Glutamatergic neuron (in vitro differentiated cells): ENCODE results near the gene CNTNAP2. TPM values are rescaled to one million over a fixed set of nuclear protein-coding genes. Genes with fewer than 3 reads are reported as not detected.

Experiments used
- DNase-seq: peaks from one replicate; pipeline ENCODE4 v3.0.0; 2022
- H3K27ac Mint-ChIP-seq: one replicate; pipeline ENCODE4 v1.8.0; 2020; ENCODE audit warnings: mild to moderate bottlenecking, mixed read lengths, inconsistent platforms; ENCODE audit not compliant: unreplicated experiment
- H3K27me3 Mint-ChIP-seq: one replicate; pipeline ENCODE4 v1.8.0; 2020; ENCODE audit warnings: mild to moderate bottlenecking, moderate library complexity, mixed read lengths, inconsistent platforms; ENCODE audit not compliant: unreplicated experiment
- H3K36me3 Mint-ChIP-seq: one replicate; pipeline ENCODE4 v1.8.0; 2020; ENCODE audit warnings: mild to moderate bottlenecking, mixed read lengths, inconsistent platforms; ENCODE audit not compliant: unreplicated experiment
- H3K4me1 Mint-ChIP-seq: one replicate; pipeline ENCODE4 v1.8.0; 2020; ENCODE audit warnings: mild to moderate bottlenecking, low read depth, mixed read lengths, inconsistent platforms; ENCODE audit not compliant: unreplicated experiment
- H3K4me3 Mint-ChIP-seq: one replicate; pipeline ENCODE4 v1.8.0; 2020; ENCODE audit warnings: mild to moderate bottlenecking, mixed read lengths, inconsistent platforms; ENCODE audit not compliant: unreplicated experiment
- H3K9me3 Mint-ChIP-seq: one replicate; pipeline ENCODE4 v1.8.0; 2020; ENCODE audit warnings: mild to moderate bottlenecking, moderate library complexity, mixed read lengths, inconsistent platforms; ENCODE audit not compliant: unreplicated experiment
- total RNA-seq: library from RNA; stranded (reverse); fragmentation: NEBNext Ultra II Directional; extraction: Animal tissue kit (Norgen Biotek cat#: 25700); gene quantifications from one replicate; pipeline ENCODE4 v1.2.1, GENCODE V29; 2021; ENCODE audit not compliant: unreplicated experiment
- TF ChIP-seq, protein P1 (sequence below): fragments of 200-600 bp; sonication (generic); IDR thresholded peaks from one replicate; pipeline ENCODE4 v1.5.0; 2021; ENCODE audit not compliant: partially characterized antibody, unreplicated experiment

The CNTNAP2 gene
- total RNA-seq, 1 donor from 2014 or later: 25.8 TPM

DNA sequence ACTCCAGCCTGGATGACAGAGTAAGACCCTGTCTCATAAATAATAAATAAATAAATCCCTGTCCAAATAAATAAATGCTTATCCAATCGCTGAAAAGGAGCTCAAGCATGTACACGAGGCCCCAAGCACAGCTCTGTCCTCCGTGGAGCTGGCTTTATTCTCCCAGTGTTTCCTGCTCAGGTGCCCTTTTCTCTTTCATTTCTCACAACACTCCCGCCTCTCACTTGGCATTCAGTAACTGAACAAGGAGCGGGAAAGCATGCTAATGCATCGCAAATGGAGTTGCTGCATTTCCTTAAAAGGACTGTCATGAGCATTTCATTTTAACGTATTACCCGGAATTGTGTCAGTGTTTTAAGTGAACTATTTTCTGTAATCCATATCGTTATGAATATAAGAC is 2263.1 kb downstream of the CNTNAP2 start:
- Mint-ChIP-seq H3K4me1 (peaks cover 9% of the 10 kb centered on the region), H3K27ac (no peak overlapping the region), H3K4me3 (no peak overlapping the region), H3K36me3 (no peaks in the 10 kb centered on the region), H3K9me3 (peaks cover 4% of the 10 kb centered on the region), H3K27me3 (peaks cover 4% of the 10 kb centered on the region)
- no peak for DNase-seq
- TF ChIP-seq, protein P1, sequence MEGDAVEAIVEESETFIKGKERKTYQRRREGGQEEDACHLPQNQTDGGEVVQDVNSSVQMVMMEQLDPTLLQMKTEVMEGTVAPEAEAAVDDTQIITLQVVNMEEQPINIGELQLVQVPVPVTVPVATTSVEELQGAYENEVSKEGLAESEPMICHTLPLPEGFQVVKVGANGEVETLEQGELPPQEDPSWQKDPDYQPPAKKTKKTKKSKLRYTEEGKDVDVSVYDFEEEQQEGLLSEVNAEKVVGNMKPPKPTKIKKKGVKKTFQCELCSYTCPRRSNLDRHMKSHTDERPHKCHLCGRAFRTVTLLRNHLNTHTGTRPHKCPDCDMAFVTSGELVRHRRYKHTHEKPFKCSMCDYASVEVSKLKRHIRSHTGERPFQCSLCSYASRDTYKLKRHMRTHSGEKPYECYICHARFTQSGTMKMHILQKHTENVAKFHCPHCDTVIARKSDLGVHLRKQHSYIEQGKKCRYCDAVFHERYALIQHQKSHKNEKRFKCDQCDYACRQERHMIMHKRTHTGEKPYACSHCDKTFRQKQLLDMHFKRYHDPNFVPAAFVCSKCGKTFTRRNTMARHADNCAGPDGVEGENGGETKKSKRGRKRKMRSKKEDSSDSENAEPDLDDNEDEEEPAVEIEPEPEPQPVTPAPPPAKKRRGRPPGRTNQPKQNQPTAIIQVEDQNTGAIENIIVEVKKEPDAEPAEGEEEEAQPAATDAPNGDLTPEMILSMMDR: no peak

DNA sequence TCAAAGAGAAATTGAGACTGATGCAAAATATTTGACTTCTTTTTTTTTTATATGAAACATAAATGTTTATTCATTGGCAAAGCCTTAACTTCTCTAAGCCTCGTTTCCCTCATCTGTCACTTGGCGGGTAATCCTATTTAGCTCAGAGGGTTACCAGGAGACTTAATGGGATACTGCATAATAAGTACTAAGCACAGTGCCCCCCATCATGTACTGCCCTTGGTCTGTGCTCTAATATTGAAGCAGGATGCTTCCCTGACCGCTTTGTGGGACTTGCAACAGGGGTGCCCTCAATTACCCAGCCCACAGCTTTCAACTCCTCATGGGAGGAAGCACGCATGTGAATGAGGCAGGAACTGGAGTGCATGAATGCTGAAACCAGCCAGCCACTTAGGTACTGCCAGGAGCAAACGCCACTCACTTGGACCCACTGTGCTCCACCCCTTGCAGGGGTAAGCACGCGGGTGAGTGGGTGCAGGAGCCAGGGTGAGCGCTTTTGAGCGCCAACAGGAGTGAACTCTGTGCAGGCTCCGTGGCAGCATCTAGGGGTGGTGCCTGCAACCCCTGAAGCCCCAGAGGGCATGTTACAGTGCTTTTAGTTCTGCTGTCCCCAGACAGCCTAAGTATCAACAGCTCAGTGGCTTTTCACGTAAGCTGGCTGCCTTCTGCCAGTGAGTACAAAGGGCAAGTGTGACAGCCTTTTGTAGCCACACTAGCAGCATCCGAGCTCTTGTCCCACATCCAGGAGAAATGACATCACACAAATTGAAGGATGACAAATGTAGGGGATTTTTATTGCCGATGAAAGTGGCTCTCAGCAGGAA is 2264.2 kb downstream of the CNTNAP2 start:
- H3K27ac Mint-ChIP-seq: peak overlapping the region; percentile 80
- TF ChIP-seq, protein P1: no peak
- no peaks in the 10 kb centered on the region for H3K36me3 Mint-ChIP-seq
- peaks cover 9% of the 10 kb centered on the region for H3K4me1 Mint-ChIP-seq
- no peak for DNase-seq
- H3K27me3 Mint-ChIP-seq: peaks cover 4% of the 10 kb centered on the region
- H3K4me3 Mint-ChIP-seq: peak overlapping the region; percentile 28
- H3K9me3 Mint-ChIP-seq: peaks cover 4% of the 10 kb centered on the region

DNA sequence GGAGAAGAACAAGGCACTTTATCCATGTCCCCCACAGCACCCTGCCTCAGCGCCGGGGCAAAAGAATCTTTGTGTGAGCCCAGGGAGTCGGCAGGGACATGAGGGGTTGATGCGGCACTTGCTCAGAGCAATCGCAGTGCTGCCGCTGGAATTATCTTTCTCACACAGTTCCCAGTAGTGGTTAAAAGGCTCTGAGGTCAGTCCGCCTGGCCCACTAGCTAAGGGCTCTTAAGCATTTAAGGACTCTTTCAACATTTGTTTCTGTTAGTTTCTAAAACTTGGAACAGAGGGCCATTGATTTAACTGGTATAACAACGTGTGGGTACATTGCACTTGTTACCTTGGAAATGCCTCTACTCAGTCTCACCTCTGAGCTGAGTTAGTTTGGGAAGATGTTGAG is 2266.0 kb downstream of the CNTNAP2 start:
- peaks cover 4% of the 10 kb centered on the region for H3K9me3 Mint-ChIP-seq
- H3K27ac Mint-ChIP-seq: no peak overlapping the region
- TF ChIP-seq, protein P1: no peak
- H3K27me3 Mint-ChIP-seq: peaks cover 4% of the 10 kb centered on the region
- H3K4me3 Mint-ChIP-seq: no peak overlapping the region
- no peak for DNase-seq
- peaks cover 9% of the 10 kb centered on the region for H3K4me1 Mint-ChIP-seq
- no peaks in the 10 kb centered on the region for H3K36me3 Mint-ChIP-seq

DNA sequence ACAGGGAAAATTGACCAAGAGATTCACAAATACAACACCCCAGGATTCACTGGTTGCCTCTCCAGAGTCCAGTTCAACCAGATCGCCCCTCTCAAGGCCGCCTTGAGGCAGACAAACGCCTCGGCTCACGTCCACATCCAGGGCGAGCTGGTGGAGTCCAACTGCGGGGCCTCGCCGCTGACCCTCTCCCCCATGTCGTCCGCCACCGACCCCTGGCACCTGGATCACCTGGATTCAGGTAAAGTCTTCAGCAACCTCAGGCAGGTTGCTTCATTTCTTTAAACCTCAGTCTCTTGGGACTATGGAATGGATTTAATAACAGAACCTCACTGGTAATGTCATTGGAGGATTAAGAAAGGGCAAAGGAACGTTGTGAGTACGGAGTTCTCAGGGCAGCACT is 2267.1 kb downstream of the CNTNAP2 start:
- no peak overlapping the region for H3K4me3 Mint-ChIP-seq
- peaks cover 4% of the 10 kb centered on the region for H3K9me3 Mint-ChIP-seq
- H3K27ac Mint-ChIP-seq: no peak overlapping the region
- H3K36me3 Mint-ChIP-seq: no peaks in the 10 kb centered on the region
- H3K27me3 Mint-ChIP-seq: peaks cover 4% of the 10 kb centered on the region
- no peak for DNase-seq
- TF ChIP-seq, protein P1: no peak
- H3K4me1 Mint-ChIP-seq: peaks cover 9% of the 10 kb centered on the region

DNA sequence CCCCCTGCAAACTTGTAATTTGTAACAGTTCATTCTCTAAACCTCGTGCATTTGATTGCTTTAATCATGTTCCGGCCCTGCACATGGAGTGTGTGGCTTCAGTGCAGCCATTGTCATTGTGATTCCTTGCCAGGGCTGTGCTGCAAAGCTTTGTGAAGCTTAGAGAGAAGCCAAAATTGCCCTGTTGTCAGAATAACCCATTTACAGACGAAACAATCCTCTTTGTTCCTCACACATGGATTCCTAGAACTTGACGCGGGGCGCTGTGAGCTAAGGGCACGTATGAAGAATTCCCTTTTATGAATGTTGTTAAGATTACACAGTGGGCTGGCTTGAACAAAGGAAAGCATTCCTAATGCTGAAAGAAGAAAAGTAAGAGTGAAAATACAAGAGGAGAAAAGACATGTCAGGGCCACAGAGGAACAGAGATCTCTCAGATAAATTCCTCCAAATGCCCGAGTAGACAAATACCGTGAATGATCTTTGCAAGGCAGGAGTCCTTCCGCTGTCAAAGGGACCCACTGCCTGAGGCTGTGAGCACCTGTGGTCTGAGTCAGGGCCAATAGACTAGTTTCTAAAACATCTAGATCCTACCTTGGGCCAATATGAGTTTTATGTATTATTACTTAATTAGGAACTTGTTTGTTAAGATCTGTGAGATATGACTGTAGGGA is 2268.5 kb downstream of the CNTNAP2 start:
- Mint-ChIP-seq H3K27ac (no peak overlapping the region), H3K9me3 (peaks cover 6% of the 10 kb centered on the region), H3K27me3 (peaks cover 4% of the 10 kb centered on the region), H3K4me3 (no peak overlapping the region), H3K36me3 (peaks cover 9% of the 10 kb centered on the region), H3K4me1 (peaks cover 4% of the 10 kb centered on the region)
- no peak for DNase-seq
- TF ChIP-seq, protein P1: no peak
